HK-2 (cell line): ENCODE results near the gene SALL2.

ENCODE experiments used
- DNase-seq: peaks from one replicate; pipeline ENCODE4 v3.0.0-alpha.2; 2018; ENCODE audit not compliant: unreplicated experiment

Gene SALL2

GRCh38 chr14:21494902-21495762 lies 31.0 kb downstream of the SALL2 start:
- no peak for DNase-seq

GRCh38 chr14:21486640-21487087 lies 39.5 kb downstream of the SALL2 start:
- no peak for DNase-seq

DNA sequence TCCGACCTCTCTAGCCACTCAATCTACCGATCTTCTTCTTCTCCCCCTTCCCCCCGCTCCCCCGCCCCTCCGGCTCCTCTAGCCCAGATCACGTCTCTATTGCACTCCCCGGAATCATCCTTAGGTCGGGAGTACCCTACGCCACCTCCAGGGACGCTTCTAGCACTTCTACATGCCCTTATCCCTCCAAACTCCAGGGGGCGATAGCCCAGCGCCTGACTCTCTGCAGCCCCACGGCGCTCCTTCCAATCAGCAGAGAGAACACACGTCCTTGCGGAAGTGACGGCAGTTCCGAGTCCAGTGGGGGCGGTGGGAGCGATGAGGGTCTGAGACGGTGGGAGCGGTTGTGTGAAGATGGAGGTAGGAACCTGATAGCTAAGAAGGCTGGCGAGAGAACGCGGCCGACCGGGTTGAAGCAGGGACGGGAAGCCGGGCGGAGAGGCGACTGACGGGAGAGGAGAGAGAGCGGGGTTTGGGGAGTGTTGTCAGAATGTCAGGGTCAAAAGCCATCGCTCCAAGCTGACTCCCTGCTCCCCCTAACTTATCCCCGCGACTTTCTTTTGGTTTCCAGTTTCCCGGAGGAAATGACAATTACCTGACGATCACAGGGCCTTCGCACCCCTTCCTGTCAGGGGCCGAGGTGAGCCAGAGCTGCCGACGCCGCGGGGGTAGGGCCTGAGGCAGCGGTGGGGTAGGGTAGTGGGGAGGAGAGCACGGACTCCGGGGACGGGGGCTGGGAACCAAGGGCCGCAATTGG lies 49.0 kb downstream of the SALL2 start, which contains the start of the genes RAB2B and TOX4:
RAB2B (minus strand) TSS at position 35 of the 757 bp plus-strand sequence. CDS start 87 bp downstream, outside the sequence.
TOX4 (plus strand) TSS at position 271 of the 757 bp plus-strand sequence; CDS start at position 355, 84 bp downstream.
- peak; percentile 96 for DNase-seq

GRCh38 chr14:21476523-21476924 lies 49.6 kb downstream of the SALL2 start:
- DNase-seq, result peak; percentile 82

GRCh38 chr14:21475767-21476522 lies 50.2 kb downstream of the SALL2 start:
- DNase-seq, result no peak
